ENCODE results near the gene HOXA7. TPM values are rescaled to one million over a fixed set of nuclear protein-coding genes. Genes with fewer than 3 reads are reported as not detected.
A peak's percentile ranks its signal among the peaks of the same experiment; 100 is the strongest.

HOXA7 gene
- total RNA-seq, 6 experiments from 2014 or later = 6.2 to 8.2 (median 6.8) TPM

DNA sequence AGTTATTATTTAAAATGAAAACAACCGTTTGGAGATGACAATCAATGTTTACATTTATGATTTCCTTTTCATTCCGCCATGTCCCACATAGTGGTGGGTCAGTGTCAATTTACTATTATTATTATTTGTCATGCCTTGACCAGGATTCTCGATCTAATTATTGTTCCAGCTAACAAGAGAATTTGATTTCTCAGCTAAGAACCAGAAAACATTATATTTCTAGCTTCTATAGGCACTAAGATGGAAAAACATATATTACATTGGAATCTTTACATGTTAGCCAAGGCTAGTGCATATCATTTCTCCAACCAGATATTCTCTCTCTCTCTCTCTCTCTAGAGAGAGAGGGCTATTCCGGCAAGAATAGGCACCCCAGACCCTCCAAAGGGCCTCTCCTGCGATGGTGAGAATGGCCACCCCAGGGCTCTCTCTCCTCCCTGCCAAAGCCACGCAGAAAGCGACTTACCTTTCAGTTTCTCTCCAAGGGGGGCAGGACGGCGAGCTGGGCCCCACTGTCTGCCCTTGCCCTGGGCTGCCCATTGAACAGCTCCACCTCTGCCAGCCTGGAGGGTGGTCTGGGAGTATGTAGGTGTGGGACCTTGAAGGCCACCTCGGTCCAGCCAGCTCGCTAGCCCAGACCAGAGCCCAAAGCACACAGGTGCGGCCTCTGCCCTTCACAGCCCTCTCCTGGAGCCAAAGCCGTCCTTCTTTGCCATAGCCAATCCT is 6.5 kb downstream of the HOXA7 start:
- Mint-ChIP-seq H3K27me3 (ENCODE audit: insufficient read depth) (peaks cover 3% of the 10 kb centered on the region), H3K9me3 (no peaks in the 10 kb centered on the region), H3K4me1 (ENCODE audit: low read depth) (peaks cover 57% of the 10 kb centered on the region), H3K4me3 (peak overlapping the region; percentile 91), H3K27ac (peak overlapping the region; percentile 50; the same call in 1 of the 2 replicates), H3K36me3 (ENCODE audit: low read depth) (peaks cover 8% of the 10 kb centered on the region)
- no peak for DNase-seq
- TF ChIP-seq CTCF (IDR thresholded peaks at IDR 0.05) = no peak

- peak overlapping the region; percentile 68 for H3K27ac Mint-ChIP-seq
- DNase-seq = no peak
- no peak for TF ChIP-seq CTCF (IDR thresholded peaks at IDR 0.05)
- H3K4me3 Mint-ChIP-seq = peak overlapping the region; percentile 91
- H3K27me3 Mint-ChIP-seq (ENCODE audit: insufficient read depth) = peaks cover 3% of the 10 kb centered on the region
- no peaks in the 10 kb centered on the region for H3K9me3 Mint-ChIP-seq
- 0 out of 2 replicates have a peak, but pooled peaks cover 4% of the 10 kb centered on the region for H3K36me3 Mint-ChIP-seq (ENCODE audit: low read depth)
- H3K4me1 Mint-ChIP-seq (ENCODE audit: low read depth) = peaks cover 47% of the 10 kb centered on the region
Observed at GRCh38 chr7:27148756-27149641, 7.5 kb downstream of the HOXA7 start.

- H3K4me1 Mint-ChIP-seq (ENCODE audit: low read depth) = peaks cover 39% of the 10 kb centered on the region
- H3K4me3 Mint-ChIP-seq = peak overlapping the region; percentile 91
- TF ChIP-seq CTCF (IDR thresholded peaks at IDR 0.05) = no peak
- H3K27ac Mint-ChIP-seq = peak overlapping the region; percentile 68
- H3K9me3 Mint-ChIP-seq = no peaks in the 10 kb centered on the region
- no peak for DNase-seq
- 0 out of 2 replicates have a peak, but pooled peaks cover 4% of the 10 kb centered on the region for H3K36me3 Mint-ChIP-seq (ENCODE audit: low read depth)
- no peaks in the 10 kb centered on the region; the same call in 1 of the 2 replicates for H3K27me3 Mint-ChIP-seq (ENCODE audit: insufficient read depth)
Observed at GRCh38 chr7:27148031-27148755, 8.3 kb downstream of the HOXA7 start.

- H3K4me3 Mint-ChIP-seq = peak within 1 kb of the TSS; percentile 91
- no peaks in the 10 kb centered on the region for H3K9me3 Mint-ChIP-seq
- H3K27ac Mint-ChIP-seq = peak within 1 kb of the TSS; percentile 68
- H3K27me3 Mint-ChIP-seq (ENCODE audit: insufficient read depth) = no peaks in the 10 kb centered on the region; the same call in 1 of the 2 replicates
- TF ChIP-seq CTCF (IDR thresholded peaks at IDR 0.05) = no peak
- no peak for DNase-seq
- H3K36me3 Mint-ChIP-seq (ENCODE audit: low read depth) = 0 out of 2 replicates have a peak, but pooled peaks cover 4% of the 10 kb centered on the region
- H3K4me1 Mint-ChIP-seq (ENCODE audit: low read depth) = peaks cover 42% of the 10 kb centered on the region
Observed at GRCh38 chr7:27147199-27148030, 9.1 kb downstream of the HOXA7 start, which contains the start of gene HOXA6. HOXA6 (minus strand) TSS chr7:27147774; CDS start chr7:27147749, 25 bp downstream.

Data from HFFc6 (cell line).